ENCODE measurements around the gene PLOD1.
"Not testable (repeated sequence)": the region's sequence is repeated elsewhere in the genome, so short reads cannot be mapped to it uniquely, and the experiment has no call there.

PLOD1 gene

DNA sequence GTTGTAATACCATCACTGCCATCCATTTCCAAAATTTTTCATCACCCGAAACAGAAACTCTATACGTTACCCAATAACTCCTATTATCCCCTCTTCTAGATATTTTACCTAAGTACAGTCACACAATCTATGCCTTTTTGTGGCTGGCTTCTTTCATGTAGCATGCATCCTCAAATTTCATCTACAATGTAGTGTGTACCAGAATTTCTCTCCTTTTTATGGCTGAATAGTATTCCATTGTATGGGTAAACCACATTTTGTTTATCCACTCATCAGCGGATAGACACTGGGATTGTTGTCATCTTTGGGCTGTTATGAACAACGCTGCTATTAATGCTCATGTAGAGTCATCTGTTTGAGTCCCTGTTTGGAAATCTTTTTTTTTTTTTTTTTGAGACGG is 29.5 kb upstream of the PLOD1 start:
- TF ChIP-seq POLR2A (IDR thresholded peaks at IDR 0.05; ENCODE audit: low read depth, low read length): no peak
- FAIRE-seq: no peak

DNA sequence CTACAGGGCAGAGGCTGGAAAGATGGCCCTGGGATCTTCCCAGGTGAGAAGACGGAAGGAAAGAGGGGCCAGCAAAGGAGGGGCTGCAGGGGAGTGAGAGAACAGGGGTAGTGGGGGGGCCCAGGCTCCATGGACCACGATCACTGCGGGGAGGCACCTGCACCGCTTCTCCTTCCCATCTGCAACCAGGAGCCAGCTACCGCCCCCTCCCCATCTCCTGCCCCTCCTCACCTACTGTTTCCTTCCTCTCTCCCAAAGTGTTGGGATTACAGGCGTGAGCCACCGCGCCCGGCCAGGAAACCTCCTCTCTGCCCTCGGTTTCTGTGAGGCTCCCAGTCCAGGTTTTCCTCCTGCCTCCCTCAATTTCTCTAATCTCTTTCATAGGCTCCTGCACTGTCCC is 27.6 kb upstream of the PLOD1 start:
- TF ChIP-seq POLR2A (IDR thresholded peaks at IDR 0.05; ENCODE audit: low read depth, low read length): no peak
- FAIRE-seq (no peak), DNase-seq (ENCODE audit: insufficient read length, low spot score) (no peak)

More for the DNA sequence above, 29.5 kb upstream of the PLOD1 start:
- DNase-seq (ENCODE audit: insufficient read length, low spot score): no peak

DNA sequence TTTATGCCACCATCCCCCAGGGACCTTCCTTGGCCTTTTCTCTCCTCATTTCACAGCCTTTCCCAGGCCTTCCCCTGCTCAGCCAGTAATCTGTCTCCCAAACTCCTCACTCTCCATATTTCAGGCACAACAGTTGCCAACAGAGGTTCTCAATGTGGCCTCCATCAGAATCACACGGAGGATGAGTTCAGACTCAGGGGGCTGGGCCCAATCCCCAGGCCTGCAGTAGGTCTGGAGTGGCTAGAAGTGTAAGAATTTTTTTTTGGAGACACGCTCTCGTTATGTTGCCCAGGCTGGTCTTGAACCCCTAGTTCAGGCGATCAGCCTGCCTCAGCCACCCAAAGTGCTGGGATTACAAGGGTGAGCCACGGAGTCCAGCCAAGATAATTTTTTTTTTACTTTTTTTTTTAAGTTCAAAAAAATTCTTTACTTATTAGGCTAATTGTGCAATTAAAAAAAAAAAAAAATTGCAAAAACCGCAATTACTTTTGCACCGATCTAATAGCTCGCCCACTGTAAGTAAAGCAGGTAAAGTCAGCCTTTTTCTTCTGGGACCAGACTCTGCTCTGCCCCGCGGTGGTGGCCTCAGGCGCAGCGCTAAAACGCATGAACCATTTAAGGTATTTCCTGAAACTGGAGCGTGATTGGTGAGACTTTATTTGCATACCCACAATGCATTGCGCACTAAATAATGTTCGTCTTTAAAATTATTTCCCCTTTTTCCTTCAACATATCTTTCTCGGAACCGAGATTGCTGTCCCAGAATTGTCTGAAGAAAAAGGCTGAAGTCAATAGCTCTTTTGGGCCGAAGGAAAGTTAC is 27.0 kb upstream of the PLOD1 start:
- FAIRE-seq: peak; percentile 66
- no peak for TF ChIP-seq POLR2A (IDR thresholded peaks at IDR 0.05; ENCODE audit: low read depth, low read length)
- DNase-seq (ENCODE audit: insufficient read length, low spot score): peak; percentile 38

DNA sequence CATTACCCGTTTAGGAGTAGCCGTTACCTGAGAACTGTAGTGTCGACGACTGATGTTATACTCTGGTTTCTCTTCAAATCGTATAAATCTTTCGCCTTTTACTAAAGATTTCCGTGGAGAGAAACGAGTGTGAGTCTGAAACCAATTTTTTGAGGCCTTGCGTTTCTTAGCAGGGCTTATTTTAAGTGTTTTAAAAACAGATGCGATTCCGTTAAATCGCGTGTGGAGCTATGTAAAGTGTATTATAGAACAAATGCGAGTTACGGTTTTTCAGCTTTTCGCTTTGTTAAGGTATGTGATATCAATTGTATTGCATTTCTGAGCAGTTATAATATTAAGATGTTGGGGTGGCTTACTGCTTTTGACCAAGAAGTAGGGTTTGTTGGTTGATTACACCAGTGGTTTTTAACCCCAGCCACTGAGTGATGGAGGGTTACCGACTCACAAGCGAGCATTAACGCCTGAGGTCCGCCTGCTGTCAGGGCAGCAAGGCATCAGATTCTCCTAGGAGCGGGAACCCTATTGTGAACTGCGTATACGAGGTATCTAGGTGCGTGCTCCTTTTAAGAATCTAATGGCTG is 26.3 kb upstream of the PLOD1 start:
- DNase-seq (ENCODE audit: insufficient read length, low spot score): peak; percentile 42
- peak; percentile 90 for FAIRE-seq

DNA sequence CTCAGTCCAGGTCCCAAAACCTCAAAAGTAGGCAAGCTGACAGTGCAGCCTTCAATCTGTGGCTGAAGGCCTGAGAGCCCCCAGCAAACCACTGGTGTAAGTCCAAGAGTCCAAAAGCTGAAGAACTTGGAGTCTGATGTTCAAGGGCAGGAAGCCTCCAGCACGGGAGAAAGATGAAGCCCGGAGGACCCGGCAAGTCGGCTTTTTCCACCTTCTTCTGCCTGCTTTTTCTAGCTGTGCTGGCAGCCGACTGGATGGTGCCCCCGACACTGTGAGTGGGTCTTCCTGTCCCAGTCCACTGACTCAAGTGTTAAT is 23.6 kb upstream of the PLOD1 start:
- not testable (repeated sequence) for FAIRE-seq; DNase-seq (ENCODE audit: insufficient read length, low spot score)

More for the DNA sequence above, 26.3 kb upstream of the PLOD1 start:
- TF ChIP-seq POLR2A (IDR thresholded peaks at IDR 0.05; ENCODE audit: low read depth, low read length): peak; percentile 93

DNA sequence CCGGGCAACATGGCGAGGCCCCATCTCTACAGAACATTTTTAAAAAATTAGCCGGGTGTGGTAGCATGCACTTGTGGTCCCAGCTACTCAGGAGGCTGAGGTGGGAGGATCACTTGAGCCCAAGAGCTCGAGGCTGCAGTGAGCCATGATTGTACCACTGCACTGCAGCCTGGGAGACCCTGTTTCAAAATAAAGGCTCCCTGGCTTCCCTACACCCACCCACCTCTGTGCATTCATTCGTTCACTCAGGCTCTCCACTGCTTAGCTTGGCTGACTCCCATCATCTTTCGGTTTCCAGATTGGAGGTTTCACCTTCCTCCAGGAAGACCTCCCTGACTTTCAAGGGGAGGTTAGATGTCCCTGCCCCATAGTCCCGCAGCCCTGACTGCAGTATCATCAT is 22.5 kb upstream of the PLOD1 start:
- no peak for FAIRE-seq
- DNase-seq (ENCODE audit: insufficient read length, low spot score): no peak
- no peak for TF ChIP-seq POLR2A (IDR thresholded peaks at IDR 0.05; ENCODE audit: low read depth, low read length)

DNA sequence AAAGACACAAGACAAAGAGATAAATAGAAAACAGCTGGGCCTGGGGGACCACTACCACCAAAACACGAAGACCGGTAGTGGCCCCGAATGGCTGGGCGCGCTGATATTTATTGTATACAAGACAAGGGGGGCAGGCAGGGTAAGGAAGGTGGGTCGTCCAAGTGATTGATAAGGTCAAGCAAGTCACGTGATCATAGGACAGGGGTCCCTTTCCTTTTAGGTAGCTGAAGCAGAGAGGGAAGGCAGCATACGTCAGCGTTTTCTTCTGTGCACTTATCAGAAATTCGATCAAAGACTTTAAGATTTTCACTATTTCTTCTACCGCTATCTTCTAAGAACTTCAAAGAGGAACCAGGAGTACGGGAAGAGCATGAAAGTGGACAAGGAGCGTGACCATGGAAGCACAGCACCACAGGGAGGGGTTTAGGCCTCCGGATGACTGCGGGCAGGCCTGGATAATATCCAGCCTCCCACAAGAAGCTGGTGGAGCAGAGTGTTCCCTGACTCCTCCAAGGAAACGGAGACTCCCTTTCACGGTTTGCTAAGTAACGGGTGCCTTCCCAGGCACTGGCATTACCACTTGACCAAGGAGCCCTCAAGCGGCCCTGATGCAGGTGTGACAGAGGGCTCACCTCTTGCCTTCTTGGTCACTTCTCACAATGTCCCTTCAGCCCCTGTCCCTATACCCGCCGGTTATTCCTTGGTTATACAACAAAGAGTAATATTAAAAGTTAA is 21.9 kb upstream of the PLOD1 start:
- not testable (repeated sequence) for DNase-seq (ENCODE audit: insufficient read length, low spot score); FAIRE-seq

DNA sequence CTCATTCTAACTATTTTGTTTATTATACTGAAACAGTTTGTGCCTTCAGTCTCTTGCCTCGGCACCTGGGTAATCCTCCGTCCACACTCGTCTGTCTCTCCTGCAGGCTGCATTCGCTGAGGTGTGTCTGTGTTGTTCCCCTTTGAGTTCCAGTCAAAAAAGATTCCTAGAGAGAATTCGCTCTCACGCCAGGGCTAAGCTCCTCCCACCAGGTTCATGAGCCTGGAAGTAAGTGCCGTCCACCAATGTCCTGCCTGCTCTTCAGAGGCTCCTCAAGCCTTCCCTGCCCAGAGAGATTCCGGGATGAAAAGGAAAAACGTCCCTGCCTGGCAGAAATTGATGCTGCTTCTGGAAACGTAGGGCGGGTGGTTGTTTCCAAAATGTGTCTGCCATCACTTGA is 21.2 kb upstream of the PLOD1 start:
- no peak for TF ChIP-seq POLR2A (IDR thresholded peaks at IDR 0.05; ENCODE audit: low read depth, low read length)
- FAIRE-seq: no peak
- no peak for DNase-seq (ENCODE audit: insufficient read length, low spot score)

DNA sequence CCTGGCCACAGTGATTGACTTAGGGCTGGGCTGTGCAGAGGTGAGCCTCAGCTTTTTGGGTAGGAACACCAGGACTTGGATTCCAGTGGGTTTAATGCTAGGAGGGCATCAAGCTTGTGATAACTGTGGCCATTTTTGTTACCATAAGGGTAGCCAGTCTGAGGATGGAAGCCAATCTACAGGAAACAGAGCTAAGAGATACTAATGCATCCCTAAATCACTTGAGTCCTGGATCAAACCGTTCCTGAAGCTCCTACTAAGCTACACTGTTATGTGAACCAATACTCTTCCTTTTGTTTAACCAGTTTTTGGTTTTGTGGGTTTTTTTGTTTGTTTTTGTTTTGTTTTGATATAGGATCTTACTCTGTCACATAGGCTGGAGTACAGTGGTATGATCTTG is 20.5 kb upstream of the PLOD1 start:
- FAIRE-seq (no peak), DNase-seq (ENCODE audit: insufficient read length, low spot score) (no peak)
- TF ChIP-seq POLR2A (IDR thresholded peaks at IDR 0.05; ENCODE audit: low read depth, low read length): no peak

DNA sequence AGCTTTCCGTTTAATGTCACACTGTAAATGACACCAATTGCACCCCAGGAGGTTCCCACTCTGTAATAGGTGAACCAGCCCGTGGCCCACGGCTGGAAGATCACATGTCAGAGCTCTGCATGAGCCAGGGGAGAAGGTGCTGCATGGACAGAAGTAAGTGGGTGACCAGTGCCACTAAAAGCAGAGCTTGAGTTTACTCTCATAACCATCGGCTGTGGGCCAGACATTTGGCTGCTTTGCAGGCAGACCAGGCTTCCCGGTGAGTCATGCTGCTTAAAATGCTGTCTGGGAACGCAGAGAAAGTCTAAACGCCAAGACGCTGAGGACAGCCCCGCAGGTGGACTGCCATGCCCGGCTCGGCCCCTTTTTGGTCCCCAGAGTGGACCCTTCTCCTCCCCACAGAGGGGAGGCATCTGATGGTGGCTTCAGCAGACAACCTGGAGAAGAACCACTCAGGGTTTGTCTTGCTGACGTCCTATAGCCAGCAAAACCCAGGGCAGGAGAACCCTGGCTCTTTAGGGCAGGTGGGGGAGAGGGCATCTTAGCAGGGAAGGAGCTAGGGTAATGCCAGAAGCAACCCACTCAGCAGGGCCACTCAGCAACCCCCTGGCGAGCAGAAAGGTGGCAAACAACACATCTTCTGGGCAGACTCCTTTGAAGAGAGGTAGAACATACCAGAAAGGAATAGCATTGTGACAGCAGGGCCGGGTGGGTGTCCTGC is 15.6 kb upstream of the PLOD1 start:
- no peak for TF ChIP-seq POLR2A (IDR thresholded peaks at IDR 0.05; ENCODE audit: low read depth, low read length)
- DNase-seq (ENCODE audit: insufficient read length, low spot score): peak; percentile 59
- peak; percentile 33 for FAIRE-seq

DNA sequence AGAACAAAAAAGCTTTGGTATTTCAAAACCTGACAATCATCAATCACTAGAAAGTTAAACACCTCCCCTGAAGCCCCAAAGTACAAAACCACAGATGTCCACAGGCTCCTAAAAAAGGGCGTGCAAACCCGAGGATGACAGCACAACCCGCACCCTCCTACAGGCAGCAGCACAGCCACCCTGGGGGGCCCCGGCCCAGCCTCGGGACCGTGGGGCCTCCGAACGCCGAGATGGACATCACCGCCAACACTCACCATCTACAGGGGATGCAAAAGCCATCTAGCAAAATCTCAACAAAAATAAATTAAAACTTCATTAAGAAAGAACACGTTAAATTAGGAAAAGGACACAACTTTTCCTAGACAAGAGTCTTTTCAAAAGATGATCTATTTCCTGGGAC is 14.9 kb upstream of the PLOD1 start:
- no peak for TF ChIP-seq POLR2A (IDR thresholded peaks at IDR 0.05; ENCODE audit: low read depth, low read length)
- FAIRE-seq: no peak
- DNase-seq (ENCODE audit: insufficient read length, low spot score): no peak

DNA sequence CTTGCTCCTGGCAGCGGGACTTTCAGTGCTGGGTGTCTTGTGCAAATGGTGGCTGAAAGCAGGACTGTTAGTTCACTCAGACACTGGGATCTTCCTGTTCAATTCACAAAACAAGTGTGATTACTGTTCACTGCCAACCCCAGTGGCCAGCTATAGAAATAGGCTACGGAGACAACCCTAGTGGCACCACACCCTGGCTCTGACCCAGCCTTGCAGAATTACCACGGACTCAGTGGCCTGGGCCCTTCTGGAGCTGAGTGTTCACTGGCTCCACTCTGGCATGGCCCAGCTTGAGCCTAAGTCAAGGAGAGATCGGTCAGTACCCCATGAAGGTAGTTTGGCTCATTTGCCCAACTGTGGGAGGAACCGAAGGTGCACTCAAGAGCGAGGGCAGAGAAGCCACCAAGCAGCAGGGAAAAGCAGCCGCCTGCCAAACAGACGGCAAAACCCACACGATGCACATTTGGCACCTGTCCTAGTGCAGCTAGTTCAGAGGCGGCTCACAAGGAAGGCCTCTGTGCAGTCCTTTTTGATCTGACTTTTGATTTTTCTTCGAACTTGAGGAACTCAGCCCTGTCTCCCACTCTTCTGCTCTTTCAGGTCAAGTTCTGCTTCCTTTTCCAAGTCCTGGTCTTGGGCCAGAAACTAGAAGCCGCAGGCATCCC is 14.1 kb upstream of the PLOD1 start:
- FAIRE-seq: no peak
- TF ChIP-seq POLR2A (IDR thresholded peaks at IDR 0.05; ENCODE audit: low read depth, low read length): no peak

DNA sequence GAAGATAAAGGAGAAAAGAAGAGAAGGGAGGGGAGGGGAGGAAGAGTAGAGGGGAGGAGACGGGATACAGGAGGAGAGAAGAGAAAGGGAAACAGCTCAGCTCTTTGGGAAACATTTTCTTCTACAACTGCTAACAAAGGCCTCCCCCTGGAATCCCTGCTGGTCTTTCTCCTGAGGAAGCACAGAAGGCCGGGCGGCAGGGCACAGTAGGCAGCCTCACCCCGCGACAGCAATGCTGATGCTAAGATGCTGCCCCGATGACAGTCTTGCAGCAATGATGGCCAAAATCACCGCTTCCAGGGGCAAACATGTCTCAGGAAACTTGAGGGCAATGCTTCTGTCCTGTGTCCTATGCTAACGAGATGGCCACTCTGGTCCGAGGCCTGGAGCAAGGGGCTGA is 13.5 kb upstream of the PLOD1 start:
- no peak for TF ChIP-seq POLR2A (IDR thresholded peaks at IDR 0.05; ENCODE audit: low read depth, low read length)
- DNase-seq (ENCODE audit: insufficient read length, low spot score) (no peak), FAIRE-seq (no peak)

More for the DNA sequence above, 14.1 kb upstream of the PLOD1 start:
- DNase-seq (ENCODE audit: insufficient read length, low spot score): no peak
